Measurements from ENCODE around the gene MIEF1.

MIEF1 gene

DNA sequence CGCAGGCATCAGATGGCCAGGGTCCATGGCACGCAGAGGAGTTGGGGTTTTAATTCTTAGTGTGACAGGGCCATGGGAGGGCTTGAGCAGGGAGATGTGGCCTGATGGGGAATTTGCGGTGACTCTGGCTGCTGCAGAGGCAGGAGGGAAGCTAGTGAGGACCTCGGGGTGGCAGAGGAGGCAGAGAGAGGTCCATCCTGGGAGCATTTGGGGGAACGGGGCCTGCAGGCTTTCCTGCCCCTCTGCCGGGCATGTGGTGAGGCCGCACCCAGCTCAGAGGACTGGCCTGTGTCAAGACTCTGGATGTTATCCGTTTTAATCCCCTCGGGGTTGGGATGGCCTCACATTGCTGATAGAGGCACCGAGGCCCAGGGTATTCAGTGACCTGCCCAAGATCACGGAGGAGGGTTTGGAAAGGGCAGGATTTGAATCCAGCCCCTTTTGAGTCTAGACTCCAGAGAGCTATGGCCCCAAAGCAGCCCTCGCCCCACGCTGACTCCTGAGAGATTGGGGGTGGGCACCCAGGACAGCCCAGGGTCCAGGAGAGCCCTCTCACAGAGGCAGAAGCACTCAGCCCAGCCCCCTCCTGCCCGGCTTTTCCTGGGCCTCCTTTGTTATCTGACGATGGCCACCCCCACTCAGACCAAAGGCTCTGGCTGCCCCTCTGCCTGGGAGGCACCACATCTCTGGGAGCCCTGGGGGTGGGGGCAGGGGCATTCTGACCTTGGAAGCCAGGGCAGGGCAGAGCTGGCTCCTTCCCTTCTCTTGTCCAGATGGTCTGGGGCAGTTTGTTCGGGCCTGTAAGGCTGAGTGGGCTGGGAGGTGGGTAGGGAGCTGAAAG lies 31.4 kb upstream of the MIEF1 start:
- H3K4me3 ChIP-seq (ENCODE audit: low read depth, low read length) = no peak overlapping the region

DNA sequence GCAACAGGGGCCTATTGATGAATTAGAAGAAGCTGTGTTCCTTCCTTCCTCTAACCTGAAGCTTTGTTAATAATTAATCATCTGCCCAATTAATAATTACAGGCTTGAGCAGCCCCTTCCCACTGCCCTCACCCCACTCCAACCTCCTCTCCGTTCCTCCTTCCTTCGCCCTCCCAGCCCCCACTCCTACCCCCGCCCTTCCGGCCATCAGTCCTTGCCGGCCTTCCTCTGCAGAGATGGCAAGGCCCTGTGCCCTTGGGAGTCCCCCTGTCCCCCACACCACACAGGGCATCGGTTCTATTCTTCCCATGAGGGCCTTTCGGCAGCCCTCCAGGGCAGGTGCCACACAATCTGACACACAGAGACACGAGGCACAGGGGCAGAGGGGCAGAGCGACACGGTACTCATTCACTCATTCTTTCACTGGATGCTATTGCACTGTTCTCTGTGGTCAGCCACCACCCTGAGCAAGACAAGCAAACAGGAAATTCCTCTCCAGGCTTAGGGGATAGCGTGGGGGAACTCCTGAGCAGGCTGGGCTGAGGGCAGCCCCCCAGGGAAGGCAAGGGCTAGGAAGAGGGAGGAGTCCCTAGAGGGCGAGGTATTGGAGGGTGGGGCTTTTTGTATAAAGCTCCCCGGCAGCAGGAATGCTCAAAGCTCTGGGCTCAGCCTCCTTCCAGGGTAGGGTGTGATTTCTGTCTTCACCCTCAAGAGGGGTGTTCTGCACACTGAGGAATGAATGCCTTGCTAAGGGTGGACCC lies 30.5 kb upstream of the MIEF1 start:
- no peak overlapping the region for H3K4me3 ChIP-seq (ENCODE audit: low read depth, low read length)

DNA sequence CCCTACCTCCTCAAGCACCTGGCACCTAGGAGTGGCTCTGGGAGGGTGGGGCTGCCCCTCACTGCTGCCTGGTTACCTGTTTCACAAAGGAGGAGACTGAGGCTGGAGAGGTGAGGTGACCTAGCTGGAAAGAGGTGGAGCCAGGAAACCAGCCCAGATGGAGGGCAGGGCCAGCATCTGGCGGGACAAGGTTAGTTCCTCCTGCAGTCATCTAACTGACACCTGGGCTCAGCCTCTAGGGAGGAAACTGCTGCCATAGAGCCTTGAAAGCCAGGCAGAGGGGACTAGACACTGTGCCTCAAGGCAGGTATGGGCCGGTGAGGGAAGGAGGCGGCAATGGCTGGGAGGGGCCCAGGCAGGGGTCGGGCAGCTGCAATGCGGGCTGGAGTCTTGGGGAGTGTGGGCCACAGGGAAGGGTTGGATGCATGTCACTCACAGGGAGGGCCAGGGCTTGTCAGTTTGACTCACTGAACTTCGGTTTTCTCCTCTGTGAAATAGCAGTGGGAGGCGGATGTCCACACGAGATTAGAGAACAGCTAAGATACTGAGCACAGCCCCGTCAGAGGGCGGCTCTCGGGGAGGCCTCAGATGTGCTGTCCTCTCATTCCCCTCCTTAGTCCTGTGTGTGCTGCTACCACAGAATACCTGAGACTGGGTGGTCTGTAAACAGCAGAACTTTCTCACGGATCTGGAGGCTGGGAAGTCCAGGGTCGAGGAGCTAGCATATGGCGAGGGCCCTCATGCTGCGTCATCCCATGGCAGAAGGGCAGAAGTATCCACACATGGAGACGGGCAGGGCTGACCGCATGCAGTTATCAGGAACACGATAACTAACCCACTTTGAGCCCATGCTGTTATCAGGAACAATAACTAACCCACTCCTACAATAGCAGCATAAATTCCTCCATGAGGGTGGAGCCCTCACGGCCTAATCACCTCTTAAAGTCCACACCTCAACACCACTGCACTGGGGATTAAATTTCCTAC lies 29.2 kb upstream of the MIEF1 start:
- H3K4me3 ChIP-seq (ENCODE audit: low read depth, low read length) = no peak overlapping the region

DNA sequence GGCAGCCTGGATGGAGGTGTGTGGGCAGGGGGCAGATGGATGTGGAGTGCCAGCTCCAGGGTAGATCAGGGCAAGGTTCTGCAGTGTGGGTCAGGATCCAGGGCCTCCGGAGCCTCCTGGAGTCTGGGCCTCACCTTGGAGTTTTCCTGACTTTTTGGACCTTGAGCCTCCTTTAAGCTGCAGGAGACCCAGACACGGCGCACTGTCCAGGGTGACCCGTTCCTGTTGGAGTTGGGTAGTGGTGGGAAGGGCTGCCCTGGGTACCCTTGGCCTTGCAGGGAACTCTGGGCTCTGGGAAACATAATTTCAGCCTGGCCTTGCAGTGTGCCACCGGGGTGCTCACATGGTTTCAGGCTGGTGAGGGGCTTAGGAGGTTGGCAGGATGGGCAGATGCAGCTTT lies 28.2 kb upstream of the MIEF1 start:
- no peak overlapping the region for H3K4me3 ChIP-seq (ENCODE audit: low read depth, low read length)

DNA sequence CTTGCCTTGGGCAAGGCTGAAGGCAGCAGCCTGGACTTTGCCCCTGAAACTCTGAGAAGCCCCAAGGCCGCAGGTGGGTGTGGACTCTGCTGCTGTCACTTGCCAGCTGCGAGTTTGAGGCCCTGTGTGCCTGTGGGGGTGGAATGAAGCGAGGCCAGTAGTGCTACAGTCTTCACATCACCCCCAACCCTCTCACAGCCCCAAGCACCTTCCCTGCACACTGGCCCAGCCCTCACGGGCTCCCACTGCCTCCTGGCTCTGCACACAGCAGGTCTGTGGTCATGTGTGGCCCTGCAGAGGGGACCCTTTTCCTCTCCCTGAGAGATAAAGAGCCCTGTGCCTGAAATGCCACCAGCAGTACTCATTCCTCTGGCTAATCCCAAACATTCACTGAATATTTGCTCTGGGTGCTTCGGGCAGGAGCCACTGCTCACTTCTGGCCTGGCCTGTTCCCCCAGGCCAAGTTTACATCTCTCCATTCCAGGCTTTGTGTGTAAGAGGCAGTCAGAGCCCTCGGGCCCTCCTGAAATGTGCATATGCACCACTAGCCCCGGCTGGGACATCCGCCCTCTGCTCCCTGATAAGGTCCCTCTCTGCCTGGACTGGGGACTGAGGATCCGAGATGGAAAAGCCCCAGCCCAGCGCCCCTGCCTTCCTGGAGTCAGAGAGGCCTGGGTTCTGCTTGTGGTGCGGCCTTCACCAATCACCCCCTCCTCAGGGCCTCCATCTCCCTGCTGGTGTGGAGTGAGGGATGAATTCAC lies 27.6 kb upstream of the MIEF1 start:
- no peak overlapping the region for H3K4me3 ChIP-seq (ENCODE audit: low read depth, low read length)

DNA sequence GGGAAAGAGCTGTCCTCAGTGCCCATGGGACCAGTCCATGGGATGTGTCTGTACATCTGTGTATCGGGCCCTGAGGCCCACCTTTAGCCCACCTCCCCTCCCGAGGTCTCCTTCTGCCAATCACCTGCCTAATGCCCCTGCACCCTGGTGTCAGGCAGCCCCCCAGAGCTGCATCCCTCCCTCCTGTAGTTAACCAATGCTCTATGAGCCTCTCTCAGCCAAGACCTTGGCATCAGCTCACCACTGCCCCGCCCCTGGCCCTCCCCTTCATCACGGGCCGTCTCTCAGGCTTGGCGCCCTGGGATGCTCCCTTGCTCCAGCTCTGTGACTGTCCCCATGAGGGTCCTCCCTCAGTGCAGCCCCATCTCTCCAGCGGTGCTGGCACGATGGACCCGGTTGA lies 26.8 kb upstream of the MIEF1 start:
- H3K4me3 ChIP-seq (ENCODE audit: low read depth, low read length) = no peak overlapping the region

DNA sequence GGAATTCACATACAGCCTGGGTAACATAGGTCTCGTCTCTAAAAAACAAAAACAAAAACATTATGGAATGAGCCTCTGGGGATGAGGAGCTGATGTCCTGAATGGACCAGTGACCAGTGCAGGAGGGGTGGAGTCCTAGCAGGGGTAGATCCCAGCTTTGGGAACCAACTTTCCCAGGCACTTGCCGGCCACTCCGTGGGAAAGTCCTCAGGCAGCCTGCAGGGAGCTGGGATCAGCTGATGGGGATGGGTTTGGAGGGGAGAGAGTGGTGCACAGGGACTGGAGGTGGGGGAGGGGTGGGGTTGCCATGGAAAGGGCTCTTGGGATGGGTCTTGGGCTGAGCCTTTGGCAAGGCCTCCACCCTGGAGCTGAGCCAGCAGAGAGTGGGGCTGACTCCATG lies 26.2 kb upstream of the MIEF1 start:
- no peak overlapping the region for H3K4me3 ChIP-seq (ENCODE audit: low read depth, low read length)

DNA sequence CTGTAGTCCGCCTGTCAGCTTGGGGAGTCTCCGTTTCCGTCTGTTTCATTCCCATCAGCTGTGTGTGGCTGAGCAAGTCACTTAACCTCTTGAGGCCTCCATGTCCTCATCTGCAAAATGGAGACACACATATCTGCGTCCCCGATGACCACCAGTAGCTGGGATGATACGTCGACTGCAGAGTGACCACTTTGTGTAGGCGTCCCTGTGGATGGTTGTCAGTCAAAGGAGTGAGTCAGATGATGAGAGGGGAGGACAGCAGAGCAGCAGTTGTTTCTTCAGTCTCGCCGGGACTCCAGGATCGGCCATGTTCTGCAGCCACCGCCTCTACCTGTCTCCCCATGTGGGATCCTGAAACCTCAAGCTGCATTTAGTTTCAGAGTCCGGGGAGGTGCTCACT lies 25.4 kb upstream of the MIEF1 start:
- H3K4me3 ChIP-seq (ENCODE audit: low read depth, low read length) = no peak overlapping the region

DNA sequence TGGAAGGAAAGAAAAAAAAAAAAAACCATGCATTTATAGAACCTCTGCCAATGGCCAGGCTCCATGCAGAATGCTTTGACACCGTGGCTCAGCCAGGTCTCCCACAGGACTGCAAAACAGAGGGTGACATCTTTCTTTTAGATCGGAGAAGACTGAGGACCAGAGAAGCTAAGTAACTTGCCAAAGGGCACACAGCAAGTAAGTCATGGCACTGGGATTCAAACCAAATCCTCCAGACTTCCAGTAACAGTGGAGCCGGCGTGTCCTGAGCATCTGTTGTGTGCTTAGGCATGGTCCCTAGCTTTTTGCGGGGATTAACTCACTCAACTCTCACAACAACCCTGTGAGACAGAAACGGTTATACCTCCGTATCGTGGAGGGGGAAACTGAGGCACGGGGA lies 24.5 kb upstream of the MIEF1 start:
- H3K4me3 ChIP-seq (ENCODE audit: low read depth, low read length) = no peak overlapping the region

DNA sequence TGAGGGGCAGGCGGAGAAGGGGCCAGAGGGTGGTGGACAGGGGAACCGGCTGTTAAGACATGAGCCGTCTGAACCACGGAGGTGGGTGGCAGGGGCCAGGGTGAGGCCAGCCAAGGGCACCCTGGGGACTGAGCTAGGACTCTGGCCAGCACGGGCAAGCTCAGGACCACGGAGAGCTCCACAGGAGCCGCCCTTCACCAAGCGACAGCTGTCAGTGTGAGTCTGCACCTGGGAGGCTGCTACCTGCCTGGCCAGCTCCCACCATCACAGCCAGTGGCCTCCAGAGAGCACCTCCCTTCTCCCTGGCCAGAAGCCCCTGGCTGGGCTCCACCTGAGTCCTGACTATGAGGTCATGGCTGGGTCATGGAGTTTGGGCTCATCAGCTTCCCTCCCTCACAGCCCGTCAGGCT lies 23.6 kb upstream of the MIEF1 start:
- no peak overlapping the region for H3K4me3 ChIP-seq (ENCODE audit: low read depth, low read length)

DNA sequence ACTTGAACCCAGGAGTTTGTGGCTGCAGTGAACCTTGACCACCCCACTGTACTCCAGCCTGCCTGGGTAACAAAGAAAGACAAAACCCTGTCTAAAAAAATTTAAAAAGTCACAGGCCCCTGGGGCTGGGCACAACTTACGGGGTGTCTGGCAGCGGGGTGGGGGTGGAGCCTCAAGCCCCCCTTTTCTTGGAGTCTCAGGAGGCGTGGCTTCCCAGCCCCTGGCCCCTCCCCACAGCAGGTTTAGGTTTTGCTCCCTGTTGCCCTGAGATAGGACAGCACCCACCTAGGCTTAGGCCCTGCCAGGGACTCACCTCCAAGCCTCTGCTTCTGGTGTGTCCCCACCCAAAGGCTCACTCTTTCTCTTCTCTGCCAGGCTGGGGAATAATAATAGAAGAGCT lies 22.8 kb upstream of the MIEF1 start:
- no peak overlapping the region for H3K4me3 ChIP-seq (ENCODE audit: low read depth, low read length)

DNA sequence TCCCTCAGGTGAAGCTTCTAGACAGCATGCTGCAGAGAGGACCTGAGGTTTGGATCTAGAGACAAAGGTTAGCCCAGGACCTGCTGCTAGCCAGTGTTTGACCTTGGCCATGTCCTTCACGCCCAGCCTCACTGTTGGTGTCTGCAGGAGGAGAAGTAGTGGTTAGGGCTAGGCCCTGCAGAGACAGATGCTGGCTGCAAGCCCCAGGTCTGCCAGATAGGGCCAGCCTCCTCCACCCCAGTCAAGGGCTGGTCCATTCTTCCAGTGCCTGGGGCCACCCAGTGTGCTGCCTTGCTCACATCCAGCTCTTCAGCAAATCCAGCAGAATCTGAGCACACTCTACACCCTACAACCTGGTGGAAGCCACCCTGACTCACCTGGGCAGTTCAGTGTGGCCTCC lies 21.5 kb upstream of the MIEF1 start:
- no peak overlapping the region for H3K4me3 ChIP-seq (ENCODE audit: low read depth, low read length)

DNA sequence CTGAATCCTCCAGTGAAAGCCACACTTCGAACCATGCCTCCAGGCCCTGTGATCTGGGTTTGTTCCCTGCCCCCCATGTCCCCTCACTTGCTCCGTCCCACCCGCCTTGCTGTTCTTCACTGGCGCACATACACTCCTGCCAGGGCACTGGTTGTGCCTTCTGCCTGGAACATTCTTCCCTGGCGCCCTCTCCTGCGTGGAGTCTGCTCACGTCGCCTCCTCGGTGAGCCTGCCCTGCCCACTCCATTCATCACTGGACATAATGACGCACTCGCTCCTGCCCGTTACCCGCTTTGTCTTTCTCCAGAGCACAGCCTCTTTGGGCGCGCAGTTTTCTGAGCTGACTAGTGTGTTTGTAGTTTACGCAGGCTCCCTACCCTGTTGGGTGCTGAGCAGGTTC lies 21.0 kb upstream of the MIEF1 start:
- H3K4me3 ChIP-seq (ENCODE audit: low read depth, low read length) = no peak overlapping the region

DNA sequence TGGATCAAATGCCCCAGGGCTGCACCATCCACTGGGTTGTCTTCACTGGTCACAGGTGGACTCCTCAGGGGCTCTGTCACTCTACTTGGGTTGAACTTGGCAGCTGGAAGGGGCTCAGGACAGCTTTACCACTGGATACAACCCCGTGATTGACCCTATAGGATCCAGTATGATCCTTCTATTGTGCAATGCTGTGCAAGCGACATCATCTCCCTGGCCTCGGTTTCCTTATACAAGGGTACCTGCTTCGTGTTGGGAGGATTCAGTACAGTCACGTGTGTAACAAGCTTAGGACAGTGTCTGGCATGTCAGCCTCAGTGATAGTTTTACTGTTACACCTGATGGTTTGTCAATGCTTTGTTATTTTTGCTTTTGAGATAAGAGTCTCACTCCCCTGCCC lies 20.5 kb upstream of the MIEF1 start:
- H3K4me3 ChIP-seq (ENCODE audit: low read depth, low read length) = no peak overlapping the region

DNA sequence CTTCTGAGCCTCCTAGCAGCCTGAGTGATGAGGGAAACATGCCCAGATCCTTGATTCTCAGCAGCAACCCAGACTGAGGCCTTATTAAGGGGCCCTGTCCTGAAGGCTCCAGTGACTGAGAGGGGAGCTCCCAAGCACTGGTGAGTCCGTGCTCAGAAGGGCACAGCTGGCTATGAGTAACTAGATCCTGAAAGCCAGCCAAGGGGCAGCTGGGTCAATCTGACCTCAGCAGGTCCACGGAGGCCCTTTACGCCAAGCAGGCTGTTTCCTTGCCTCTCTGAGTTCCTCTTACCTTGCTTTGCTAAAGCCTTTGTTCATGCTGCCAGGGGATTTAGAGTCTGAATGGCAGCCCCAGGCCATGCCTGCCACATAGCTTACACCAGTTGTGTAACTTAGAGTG lies 19.3 kb upstream of the MIEF1 start:
- no peak overlapping the region for H3K4me3 ChIP-seq (ENCODE audit: low read depth, low read length)

DNA sequence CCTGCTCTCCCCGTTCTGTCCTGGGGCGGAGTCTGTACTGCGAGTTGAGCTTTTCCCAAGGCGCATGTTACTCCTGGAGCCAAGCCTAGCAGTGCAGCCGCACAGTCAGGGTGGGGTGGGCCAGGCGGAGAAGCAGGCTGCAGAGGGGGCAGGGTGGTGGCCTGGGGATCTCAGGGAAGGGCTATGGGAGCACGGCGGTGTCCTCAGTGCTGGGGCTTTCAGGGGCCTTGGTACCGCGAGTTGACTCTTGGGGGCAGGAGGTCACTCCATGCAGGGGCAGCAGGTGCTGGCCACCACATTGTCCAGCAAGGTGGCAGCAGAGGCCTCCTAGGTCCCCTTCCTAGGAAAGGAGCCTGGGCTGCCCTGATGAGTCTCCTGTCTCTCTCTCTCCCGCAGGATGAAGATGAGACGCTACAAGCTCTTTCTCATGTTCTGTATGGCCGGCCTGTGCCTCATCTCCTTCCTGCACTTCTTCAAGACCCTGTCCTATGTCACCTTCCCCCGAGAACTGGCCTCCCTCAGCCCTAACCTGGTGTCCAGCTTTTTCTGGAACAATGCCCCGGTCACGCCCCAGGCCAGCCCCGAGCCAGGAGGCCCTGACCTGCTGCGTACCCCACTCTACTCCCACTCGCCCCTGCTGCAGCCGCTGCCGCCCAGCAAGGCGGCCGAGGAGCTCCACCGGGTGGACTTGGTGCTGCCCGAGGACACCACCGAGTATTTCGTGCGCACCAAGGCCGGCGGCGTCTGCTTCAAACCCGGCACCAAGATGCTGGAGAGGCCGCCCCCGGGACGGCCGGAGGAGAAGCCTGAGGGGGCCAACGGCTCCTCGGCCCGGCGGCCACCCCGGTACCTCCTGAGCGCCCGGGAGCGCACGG lies 14.9 kb upstream of the MIEF1 start:
- no peak overlapping the region for H3K4me3 ChIP-seq (ENCODE audit: low read depth, low read length)

DNA sequence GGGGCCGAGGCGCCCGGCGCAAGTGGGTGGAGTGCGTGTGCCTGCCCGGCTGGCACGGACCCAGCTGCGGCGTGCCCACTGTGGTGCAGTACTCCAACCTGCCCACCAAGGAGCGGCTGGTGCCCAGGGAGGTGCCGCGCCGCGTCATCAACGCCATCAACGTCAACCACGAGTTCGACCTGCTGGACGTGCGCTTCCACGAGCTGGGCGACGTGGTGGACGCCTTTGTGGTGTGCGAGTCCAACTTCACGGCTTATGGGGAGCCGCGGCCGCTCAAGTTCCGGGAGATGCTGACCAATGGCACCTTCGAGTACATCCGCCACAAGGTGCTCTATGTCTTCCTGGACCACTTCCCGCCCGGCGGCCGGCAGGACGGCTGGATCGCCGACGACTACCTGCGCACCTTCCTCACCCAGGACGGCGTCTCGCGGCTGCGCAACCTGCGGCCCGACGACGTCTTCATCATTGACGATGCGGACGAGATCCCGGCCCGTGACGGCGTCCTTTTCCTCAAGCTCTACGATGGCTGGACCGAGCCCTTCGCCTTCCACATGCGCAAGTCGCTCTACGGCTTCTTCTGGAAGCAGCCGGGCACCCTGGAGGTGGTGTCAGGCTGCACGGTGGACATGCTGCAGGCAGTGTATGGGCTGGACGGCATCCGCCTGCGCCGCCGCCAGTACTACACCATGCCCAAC lies 14.1 kb upstream of the MIEF1 start:
- no peak overlapping the region for H3K4me3 ChIP-seq (ENCODE audit: low read depth, low read length)

DNA sequence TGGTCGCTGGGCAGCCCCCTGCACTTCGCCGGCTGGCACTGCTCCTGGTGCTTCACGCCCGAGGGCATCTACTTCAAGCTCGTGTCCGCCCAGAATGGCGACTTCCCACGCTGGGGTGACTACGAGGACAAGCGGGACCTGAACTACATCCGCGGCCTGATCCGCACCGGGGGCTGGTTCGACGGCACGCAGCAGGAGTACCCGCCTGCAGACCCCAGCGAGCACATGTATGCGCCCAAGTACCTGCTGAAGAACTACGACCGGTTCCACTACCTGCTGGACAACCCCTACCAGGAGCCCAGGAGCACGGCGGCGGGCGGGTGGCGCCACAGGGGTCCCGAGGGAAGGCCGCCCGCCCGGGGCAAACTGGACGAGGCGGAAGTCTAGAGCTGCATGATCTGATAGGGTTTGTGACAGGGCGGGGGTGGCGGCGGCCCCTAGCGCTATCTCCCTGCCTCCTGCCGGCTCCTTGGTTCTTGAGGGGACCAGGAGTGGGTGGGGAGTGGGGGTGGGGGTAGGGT lies 13.5 kb upstream of the MIEF1 start:
- H3K4me3 ChIP-seq (ENCODE audit: low read depth, low read length) = no peak overlapping the region

All from iPS-11a (cell line).